ENCODE data around the gene CIAO3. TPM values are rescaled to one million over a fixed set of nuclear protein-coding genes. Genes with fewer than 3 reads are reported as not detected.

CIAO3 gene
- polyA plus RNA-seq, 2 donors = 21.9 to 41.2 TPM

DNA sequence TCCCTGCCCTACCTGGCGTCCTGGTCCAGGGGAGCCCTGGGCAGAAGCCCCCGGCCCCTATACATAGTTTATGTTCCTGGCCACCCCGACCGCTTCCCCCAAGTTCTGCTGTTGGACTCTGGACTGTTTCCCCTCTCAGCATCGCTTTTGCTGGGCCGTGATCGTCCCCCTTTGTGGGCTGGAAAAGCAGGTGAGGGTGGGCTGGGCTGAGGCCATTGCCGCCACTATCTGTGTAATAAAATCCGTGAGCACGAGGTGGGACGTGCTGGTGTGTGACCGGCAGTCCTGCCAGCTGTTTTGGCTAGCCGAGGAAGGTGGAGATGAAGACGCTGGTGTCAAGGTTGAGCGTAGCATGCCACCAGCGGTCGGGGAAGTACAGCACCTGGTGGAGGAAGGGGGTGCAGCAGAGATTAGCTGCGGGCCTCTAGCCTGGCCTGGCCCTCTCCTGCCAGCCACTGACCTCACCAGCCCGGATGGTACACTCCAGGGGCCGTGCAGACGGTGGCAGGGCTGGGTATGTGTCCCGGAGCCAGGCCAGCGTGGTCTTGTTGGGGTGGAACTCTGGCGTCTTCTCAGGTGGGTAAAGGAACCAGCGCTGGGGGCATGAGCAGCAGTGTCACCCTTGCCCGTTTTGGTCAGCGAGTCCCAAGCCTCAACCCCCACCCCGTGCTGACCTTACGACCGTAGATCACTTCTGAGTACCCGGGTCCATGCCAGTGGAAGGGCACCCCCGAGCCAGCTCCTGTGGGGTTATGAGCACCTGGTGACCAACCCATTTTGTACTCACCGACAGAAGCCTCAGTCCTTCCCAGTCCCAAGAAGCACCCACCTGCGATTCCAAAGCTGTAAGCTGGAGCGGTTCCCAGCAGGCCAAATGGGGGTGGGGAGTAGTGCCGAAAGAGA is 58.1 kb downstream of the CIAO3 start:
- H3K4me1 ChIP-seq (ENCODE audit: control insufficient read depth in 2 of 2, insufficient read depth in 2 of 2, low read length in 1 of 2) = peaks cover 15 to 62% of the 10 kb centered on the region in 2 donors
- peaks cover 3 to 41% of the 10 kb centered on the region in 2 donors for H3K36me3 ChIP-seq (ENCODE audit: control insufficient read depth in 2 of 2, insufficient read depth in 2 of 2, low read length in 1 of 2)

DNA sequence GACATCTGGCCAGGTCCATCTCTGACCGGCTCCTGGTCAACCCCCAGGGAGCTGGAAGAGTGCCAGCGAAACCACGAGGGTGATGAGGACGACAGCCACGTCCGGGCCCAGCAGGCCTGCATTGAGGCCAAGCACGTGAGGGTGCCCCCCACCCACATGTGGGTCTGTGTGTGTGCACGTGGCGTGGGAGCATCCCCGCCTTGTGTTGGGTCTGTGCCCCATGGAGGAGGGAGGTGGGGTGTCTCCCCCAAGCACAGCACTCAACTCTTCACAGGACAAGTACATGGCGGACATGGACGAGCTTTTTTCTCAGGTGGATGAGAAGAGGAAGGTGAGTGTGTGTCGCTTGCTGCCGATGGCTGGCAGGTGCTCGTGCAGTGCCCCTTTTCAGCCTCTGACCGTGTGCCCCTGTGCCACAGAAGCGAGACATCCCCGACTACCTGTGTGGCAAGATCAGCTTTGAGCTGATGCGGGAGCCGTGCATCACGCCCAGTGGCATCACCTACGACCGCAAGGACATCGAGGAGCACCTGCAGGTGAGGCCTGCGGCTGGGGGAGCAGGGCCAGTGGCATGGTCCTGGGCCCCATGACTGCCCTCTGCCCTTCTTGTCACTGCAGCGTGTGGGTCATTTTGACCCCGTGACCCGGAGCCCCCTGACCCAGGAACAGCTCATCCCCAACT is 58.9 kb downstream of the CIAO3 start:
- no peaks in the 10 kb centered on the region for H3K27me3 ChIP-seq (ENCODE audit: control insufficient read depth in 1 of 2, insufficient read depth in 2 of 2, low read length in 2 of 2)
- H3K9me3 ChIP-seq (ENCODE audit: control insufficient read depth in 2 of 2, insufficient read depth in 1 of 2, low read depth in 1 of 2, low read length in 1 of 2) = no peaks in the 10 kb centered on the region
- peak overlapping the region in 1 of 2 donors; percentile 14 for H3K27ac ChIP-seq (ENCODE audit: low read depth in 2 of 2, low read length in 1 of 2)
- H3K4me1 ChIP-seq (ENCODE audit: control insufficient read depth in 2 of 2, insufficient read depth in 2 of 2, low read length in 1 of 2) = peaks cover 15 to 68% of the 10 kb centered on the region in 2 donors
- WGBS, 2 donors = 71 to 76% methylated on average over 28 of the region's 28 CpGs
- H3K4me3 ChIP-seq (ENCODE audit: low read depth in 1 of 2, low read length in 2 of 2) = no peak overlapping the region
- peaks cover 0 to 36% of the 10 kb centered on the region in 2 donors for H3K36me3 ChIP-seq (ENCODE audit: control insufficient read depth in 2 of 2, insufficient read depth in 2 of 2, low read length in 1 of 2)

More for the DNA sequence above, 58.1 kb downstream of the CIAO3 start:
- WGBS, 2 donors = 70 to 74% methylated on average over 36 of the region's 36 CpGs
- H3K27ac ChIP-seq (ENCODE audit: low read depth in 2 of 2, low read length in 1 of 2) = peak overlapping the region; percentile 79 to 94
- peak overlapping the region; percentile 55 to 70 for H3K4me3 ChIP-seq (ENCODE audit: low read depth in 1 of 2, low read length in 2 of 2)
- H3K27me3 ChIP-seq (ENCODE audit: control insufficient read depth in 1 of 2, insufficient read depth in 2 of 2, low read length in 2 of 2) = no peaks in the 10 kb centered on the region
- no peaks in the 10 kb centered on the region for H3K9me3 ChIP-seq (ENCODE audit: control insufficient read depth in 2 of 2, insufficient read depth in 1 of 2, low read depth in 1 of 2, low read length in 1 of 2)

DNA sequence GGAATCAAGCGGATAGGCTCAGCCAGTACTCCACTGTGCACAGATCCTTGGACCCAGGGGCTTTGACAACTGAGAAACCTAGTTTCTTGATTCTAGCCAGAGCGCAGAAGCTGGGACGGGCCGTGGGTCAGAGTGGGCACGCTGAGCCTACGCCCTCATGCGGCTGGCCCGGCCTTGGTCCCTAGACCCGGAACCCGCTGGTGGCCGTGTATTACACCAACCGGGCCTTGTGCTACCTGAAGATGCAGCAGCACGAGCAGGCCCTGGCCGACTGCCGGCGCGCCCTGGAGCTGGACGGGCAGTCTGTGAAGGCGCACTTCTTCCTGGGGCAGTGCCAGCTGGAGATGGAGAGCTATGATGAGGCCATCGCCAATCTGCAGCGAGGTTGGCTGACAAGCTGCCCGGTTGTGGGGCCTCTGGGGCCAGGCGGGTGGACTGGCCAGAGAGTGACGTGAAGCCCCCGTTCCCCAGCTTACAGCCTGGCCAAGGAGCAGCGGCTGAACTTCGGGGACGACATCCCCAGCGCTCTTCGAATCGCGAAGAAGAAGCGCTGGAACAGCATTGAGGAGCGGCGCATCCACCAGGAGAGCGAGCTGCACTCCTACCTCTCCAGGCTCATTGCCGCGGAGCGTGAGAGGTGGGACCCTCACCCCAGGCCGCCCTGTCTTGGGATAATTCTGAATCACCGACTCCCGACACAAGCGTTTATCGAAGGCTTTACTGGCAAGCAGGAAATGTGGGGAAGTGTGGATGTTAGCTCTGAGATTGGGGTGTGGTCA is 59.6 kb downstream of the CIAO3 start:
- 42 to 44% methylated on average over 44 of the region's 44 CpGs for WGBS, 2 donors

DNA sequence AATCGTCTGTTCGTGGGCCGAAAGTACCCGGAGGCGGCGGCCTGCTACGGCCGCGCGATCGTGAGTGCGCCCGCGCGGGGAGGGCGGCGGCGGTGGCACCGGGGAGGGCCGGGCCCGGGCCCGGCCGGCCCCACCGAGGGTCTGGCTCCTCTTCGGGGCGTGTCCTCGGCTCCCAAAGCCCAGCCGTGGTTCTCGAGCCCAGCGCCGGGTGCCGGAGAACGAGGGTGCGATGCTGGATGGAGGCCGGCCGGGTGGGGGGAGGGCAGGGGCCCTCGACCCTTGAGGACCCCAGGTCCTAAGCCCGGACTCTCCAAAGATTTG is 60.2 kb downstream of the CIAO3 start:
- peak overlapping the region; percentile 82 to 84 for H3K4me3 ChIP-seq (ENCODE audit: low read depth in 1 of 2, low read length in 2 of 2)
- WGBS, 2 donors = 0% methylated on average over 26 to 38 of the region's 38 CpGs
- peaks cover 0 to 30% of the 10 kb centered on the region in 2 donors for H3K36me3 ChIP-seq (ENCODE audit: control insufficient read depth in 2 of 2, insufficient read depth in 2 of 2, low read length in 1 of 2)
- peak overlapping the region; percentile 95 to 96 for H3K27ac ChIP-seq (ENCODE audit: low read depth in 2 of 2, low read length in 1 of 2)
- H3K9me3 ChIP-seq (ENCODE audit: control insufficient read depth in 2 of 2, insufficient read depth in 1 of 2, low read depth in 1 of 2, low read length in 1 of 2) = no peaks in the 10 kb centered on the region
- no peaks in the 10 kb centered on the region for H3K27me3 ChIP-seq (ENCODE audit: control insufficient read depth in 1 of 2, insufficient read depth in 2 of 2, low read length in 2 of 2)
- H3K4me1 ChIP-seq (ENCODE audit: control insufficient read depth in 2 of 2, insufficient read depth in 2 of 2, low read length in 1 of 2) = peaks cover 17 to 72% of the 10 kb centered on the region in 2 donors

More for the DNA sequence above, 59.6 kb downstream of the CIAO3 start:
- peak overlapping the region; percentile 95 to 96 for H3K27ac ChIP-seq (ENCODE audit: low read depth in 2 of 2, low read length in 1 of 2)
- H3K9me3 ChIP-seq (ENCODE audit: control insufficient read depth in 2 of 2, insufficient read depth in 1 of 2, low read depth in 1 of 2, low read length in 1 of 2) = no peaks in the 10 kb centered on the region
- peaks cover 15 to 73% of the 10 kb centered on the region in 2 donors for H3K4me1 ChIP-seq (ENCODE audit: control insufficient read depth in 2 of 2, insufficient read depth in 2 of 2, low read length in 1 of 2)
- H3K4me3 ChIP-seq (ENCODE audit: low read depth in 1 of 2, low read length in 2 of 2) = peak overlapping the region; percentile 82 to 84
- no peaks in the 10 kb centered on the region for H3K27me3 ChIP-seq (ENCODE audit: control insufficient read depth in 1 of 2, insufficient read depth in 2 of 2, low read length in 2 of 2)
- H3K36me3 ChIP-seq (ENCODE audit: control insufficient read depth in 2 of 2, insufficient read depth in 2 of 2, low read length in 1 of 2) = peaks cover 0 to 30% of the 10 kb centered on the region in 2 donors

DNA sequence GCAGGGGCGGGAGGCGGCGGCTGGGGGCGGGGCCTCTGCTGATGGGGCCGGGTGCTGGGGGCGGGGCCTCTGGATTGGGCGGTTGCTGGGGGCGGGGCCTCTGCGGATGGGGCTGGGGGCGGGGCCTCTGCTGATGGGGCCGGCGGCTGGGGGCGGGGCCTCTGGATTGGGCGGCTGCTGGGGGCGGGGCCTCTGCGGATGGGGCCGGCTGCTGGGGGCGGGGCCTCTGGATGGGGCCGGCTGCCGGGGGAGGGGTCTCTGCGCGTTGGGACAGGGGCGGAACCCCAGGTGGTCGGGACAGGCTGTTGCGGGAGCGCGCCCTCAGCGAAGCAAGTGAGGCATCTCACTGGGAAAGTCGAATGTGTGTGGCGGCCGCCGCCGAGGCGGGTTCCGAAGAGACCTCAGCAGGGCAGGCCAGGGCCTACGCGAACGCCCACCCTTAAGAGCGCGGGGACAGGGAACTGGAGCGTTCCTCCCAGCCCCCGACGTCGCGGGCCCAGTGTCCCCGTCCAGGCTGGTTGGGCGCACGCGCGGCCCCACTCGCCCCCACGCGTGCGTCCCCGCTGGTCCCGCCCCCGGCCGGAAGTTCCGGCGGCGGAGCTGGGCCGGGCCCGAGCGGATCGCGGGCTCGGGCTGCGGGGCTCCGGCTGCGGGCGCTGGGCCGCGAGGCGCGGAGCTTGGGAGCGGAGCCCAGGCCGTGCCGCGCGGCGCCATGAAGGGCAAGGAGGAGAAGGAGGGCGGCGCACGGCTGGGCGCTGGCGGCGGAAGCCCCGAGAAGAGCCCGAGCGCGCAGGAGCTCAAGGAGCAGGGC is 60.8 kb downstream of the CIAO3 start, which contains the start of gene STUB1:
Gene STUB1, plus strand, starts transcription at position 597 of the 811 bp plus-strand sequence. Its CDS starts 116 bp downstream, at position 713.
- H3K27me3 ChIP-seq (ENCODE audit: control insufficient read depth in 1 of 2, insufficient read depth in 2 of 2, low read length in 2 of 2) = no peaks in the 10 kb centered on the region
- H3K4me1 ChIP-seq (ENCODE audit: control insufficient read depth in 2 of 2, insufficient read depth in 2 of 2, low read length in 1 of 2) = peaks cover 20 to 70% of the 10 kb centered on the region in 2 donors
- H3K4me3 ChIP-seq (ENCODE audit: low read depth in 1 of 2, low read length in 2 of 2) = peak within 1 kb of the TSS; percentile 82 to 84
- H3K27ac ChIP-seq (ENCODE audit: low read depth in 2 of 2, low read length in 1 of 2) = peak within 1 kb of the TSS; percentile 95 to 96
- H3K36me3 ChIP-seq (ENCODE audit: control insufficient read depth in 2 of 2, insufficient read depth in 2 of 2, low read length in 1 of 2) = peaks cover 0 to 25% of the 10 kb centered on the region in 2 donors
- no peaks in the 10 kb centered on the region for H3K9me3 ChIP-seq (ENCODE audit: control insufficient read depth in 2 of 2, insufficient read depth in 1 of 2, low read depth in 1 of 2, low read length in 1 of 2)
- 1% methylated on average over 54 to 91 of the region's 91 CpGs for WGBS, 2 donors

Other genes with a start within 250 kb of the CIAO3 start
- gene CAPN15, start 213.3 kb downstream of the CIAO3 start, polyA plus RNA-seq = 10 to 100 TPM; 28.4 to 47.6 TPM
- under 1 TPM; 0.01 to 0.24 TPM for gene PRR35, start 180.6 kb downstream of the CIAO3 start, polyA plus RNA-seq
- under 1 TPM; 0.11 to 0.16 TPM for gene NHLRC4, start 174.0 kb downstream of the CIAO3 start, polyA plus RNA-seq
- 10 to 100 TPM; 22.8 to 40.1 TPM for gene PIGQ, start 171.0 kb downstream of the CIAO3 start, polyA plus RNA-seq
- gene RAB40C, start 150.9 kb downstream of the CIAO3 start, polyA plus RNA-seq = 10 to 100 TPM; 18.1 to 42.4 TPM
- 1 to 10 TPM in 1 of 2 donors, under 1 TPM in 1; 0.11 to 1.5 TPM for gene WFIKKN1, start 110.0 kb downstream of the CIAO3 start, polyA plus RNA-seq
- gene METTL26, start 104.7 kb downstream of the CIAO3 start, polyA plus RNA-seq = 10 to 100 TPM; 73.2 to 94.3 TPM
- 10 to 100 TPM; 23.9 to 31.4 TPM for gene MCRIP2, start 99.2 kb downstream of the CIAO3 start, polyA plus RNA-seq
- gene WDR90, start 91.6 kb downstream of the CIAO3 start, polyA plus RNA-seq = 10 to 100 TPM; 19.5 to 45.3 TPM
- gene RHOT2, start 72.9 kb downstream of the CIAO3 start, polyA plus RNA-seq = 100 to 1,000 TPM in 1 of 2 donors, 10 to 100 TPM in 1; 87.1 to 152 TPM
- gene RHBDL1, start 65.3 kb downstream of the CIAO3 start, polyA plus RNA-seq = 1 to 10 TPM in 1 of 2 donors, under 1 TPM in 1; 0.49 to 1.7 TPM
- 10 to 100 TPM; 58.3 to 95.2 TPM for gene STUB1, start 60.6 kb downstream of the CIAO3 start, polyA plus RNA-seq
- gene JMJD8, start 56.7 kb downstream of the CIAO3 start, polyA plus RNA-seq = 10 to 100 TPM; 41.0 to 55.4 TPM
- 1 to 10 TPM; 6.0 to 6.3 TPM for gene WDR24, start 50.6 kb downstream of the CIAO3 start, polyA plus RNA-seq
- gene FBXL16, start 35.2 kb downstream of the CIAO3 start, polyA plus RNA-seq = 10 to 100 TPM in 1 of 2 donors, 1 to 10 TPM in 1; 8.0 to 13.0 TPM
- 10 to 100 TPM in 1 of 2 donors, 1 to 10 TPM in 1; 6.5 to 11.5 TPM for gene METRN, start 25.9 kb downstream of the CIAO3 start, polyA plus RNA-seq
- gene ANTKMT, start 19.9 kb downstream of the CIAO3 start, polyA plus RNA-seq = 10 to 100 TPM; 17.9 to 22.4 TPM
- under 1 TPM; 0.28 to 0.86 TPM for gene CCDC78, start 14.6 kb downstream of the CIAO3 start, polyA plus RNA-seq
- gene HAGHL, start 13.9 kb downstream of the CIAO3 start, polyA plus RNA-seq = 1 to 10 TPM; 1.6 to 3.4 TPM
- gene MSLN, start 19.7 kb upstream of the CIAO3 start, polyA plus RNA-seq = 1 to 10 TPM in 1 of 2 donors, under 1 TPM in 1; 0.87 to 3.7 TPM
- 10 to 100 TPM; 16.1 to 18.9 TPM for gene RPUSD1, start 47.4 kb upstream of the CIAO3 start, polyA plus RNA-seq
- 10 to 100 TPM; 14.8 to 28.9 TPM for gene CHTF18, start 47.6 kb upstream of the CIAO3 start, polyA plus RNA-seq
- not detected for gene GNG13, start 59.7 kb upstream of the CIAO3 start, polyA plus RNA-seq
- gene LMF1, start 230.0 kb upstream of the CIAO3 start, polyA plus RNA-seq = 10 to 100 TPM in 1 of 2 donors, 1 to 10 TPM in 1; 8.2 to 17.2 TPM
- under 1 TPM; 0.18 to 0.25 TPM for gene SOX8, start 240.8 kb upstream of the CIAO3 start, polyA plus RNA-seq

Measured in esophagus (tissue), 2 donors.